Panc1 (cell line): ENCODE measurements around the gene SLC13A5.

Source experiments
- CTCF ChIP-seq: fragments of 450-650 bp; IDR thresholded peaks from 2 replicates; pipeline ENCODE4 v1.5.1; 2017; ENCODE audit warnings: mild to moderate bottlenecking
- REST ChIP-seq, 2 experiments: IDR thresholded peaks; 2 replicates each; pipeline ENCODE4 v1.6.1; 2011 to 2012; ENCODE audit warnings: low read depth in 2 of 2, control low read depth in 1 of 2, low read length in 1 of 2, mild to moderate bottlenecking in 1 of 2, moderate library complexity in 1 of 2; ENCODE audit not compliant: insufficient read depth in 1 of 2

GRCh38 chr17:6657633-6658287 lies 55.4 kb downstream of the SLC13A5 start:
- no peak for TF ChIP-seq CTCF
- no peak for TF ChIP-seq REST (IDR thresholded peaks at IDR 0.05; ENCODE audit: insufficient read depth in 1 of 2, low read depth in 2 of 2, low read length in 1 of 2)
